HepG2 (cell line): ENCODE data around the gene TATDN3. TPM values are rescaled to one million over a fixed set of nuclear protein-coding genes. Genes with fewer than 3 reads are reported as not detected.

Experiments
- CREB3 ChIP-seq: sonication (generic); formaldehyde crosslinking; IDR thresholded peaks from 2 replicates; pipeline ENCODE4 v1.5.0; 2020; ENCODE audit warnings: missing genetic modification reagents
- MAZ ChIP-seq, 2 experiments: sonication (generic) in 1 of 2; formaldehyde crosslinking in 1 of 2; IDR thresholded peaks; 2 replicates each; pipeline versions ENCODE4 v1.5.0 to v1.6.1; 2012 to 2020; ENCODE audit warnings: low read depth in 2 of 2, mild to moderate bottlenecking in 2 of 2, borderline replicate concordance in 1 of 2, improper control_type of control experiment in 1 of 2, low read length in 1 of 2, missing genetic modification reagents in 1 of 2, moderate library complexity in 1 of 2
- MXD3 ChIP-seq: IDR thresholded peaks from 2 replicates; pipeline ENCODE4 v1.6.1; 2016; ENCODE audit warnings: mild to moderate bottlenecking, missing biosample characterization, missing genetic modification reagents
- NFAT5 ChIP-seq: sonication (generic); formaldehyde crosslinking; IDR thresholded peaks from 2 replicates; pipeline ENCODE4 v1.4.0; 2020; ENCODE audit warnings: missing genetic modification reagents
- NFIB ChIP-seq: sonication (generic); formaldehyde crosslinking; IDR thresholded peaks from 2 replicates; pipeline ENCODE4 v1.9.0; 2021; ENCODE audit warnings: missing genetic modification reagents, mild to moderate bottlenecking, borderline replicate concordance
- PAWR ChIP-seq: sonication (generic); formaldehyde crosslinking; IDR thresholded peaks from 2 replicates; pipeline ENCODE4 v1.4.0; 2020; ENCODE audit warnings: missing genetic modification reagents, mild to moderate bottlenecking, borderline replicate concordance
- POGK ChIP-seq: sonication (generic); formaldehyde crosslinking; conservative IDR thresholded peaks from 2 replicates; pipeline ENCODE4 v1.8.0; 2022; ENCODE audit warnings: mild to moderate bottlenecking, moderate library complexity, missing genetic modification reagents
- POLR2A ChIP-seq, 2 experiments: IDR thresholded peaks; 2 replicates each; pipeline ENCODE4 v1.6.1; 2011; ENCODE audit warnings: low read depth in 2 of 2, low read length in 2 of 2, mild to moderate bottlenecking in 1 of 2, moderate library complexity in 1 of 2; ENCODE audit not compliant: insufficient read depth in 1 of 2
- SP5 ChIP-seq: IDR thresholded peaks from 2 replicates; pipeline ENCODE4 v1.6.1; 2016; ENCODE audit warnings: low read depth, borderline replicate concordance
- ZBTB44 ChIP-seq: sonication (generic); formaldehyde crosslinking; IDR thresholded peaks from 2 replicates; pipeline ENCODE4 v1.4.0; 2020; ENCODE audit warnings: missing genetic modification reagents
- ZNF10 ChIP-seq: sonication (generic); formaldehyde crosslinking; IDR thresholded peaks from 2 replicates; pipeline ENCODE4 v1.4.0; 2020; ENCODE audit warnings: mild to moderate bottlenecking, low read depth, missing genetic modification reagents, borderline replicate concordance
- ZNF282 ChIP-seq: fragments of 450-650 bp; IDR thresholded peaks from 2 replicates; pipeline ENCODE4 v1.6.1; 2018; ENCODE audit not compliant: partially characterized antibody
- ZNF619 ChIP-seq: sonication (generic); formaldehyde crosslinking; IDR thresholded peaks from 2 replicates; pipeline ENCODE4 v1.4.0; 2020; ENCODE audit warnings: mild to moderate bottlenecking, missing genetic modification reagents
- ZNF704 ChIP-seq: sonication (generic); formaldehyde crosslinking; IDR thresholded peaks from 2 replicates; pipeline ENCODE4 v1.8.1; 2023; ENCODE audit warnings: mild to moderate bottlenecking, inconsistent platforms, moderate library complexity, missing genetic modification reagents, borderline replicate concordance
- polyA plus RNA-seq, 8 experiments: library from polyadenylated mRNA; depleted of rRNA in 3 of 8; stranded (reverse) in 7 of 8; unstranded in 1 of 8; fragments of >200 nt; fragmentation: Illumina TruSeq in 4 of 8; extraction: Trizol in 4 of 8; gene quantifications; 2 replicates each; pipeline versions ENCODE4 v1.2.1 to v1.2.3, GENCODE V29; 2011 to 2016; ENCODE audit warnings: low read depth in 4 of 8, missing spikeins in 1 of 8, mixed read lengths in 1 of 8; ENCODE audit not compliant: insufficient read depth in 1 of 8
- total RNA-seq, 5 experiments: library from RNA; depleted of rRNA; stranded (reverse); fragments of >200 nt; fragmentation: Illumina TruSeq; extraction: Trizol; gene quantifications; 2 replicates each; pipeline ENCODE4 v1.2.3, GENCODE V29; 2016; ENCODE audit warnings: low read depth in 1 of 5

The TATDN3 gene
- total and polyA plus RNA-seq, 2 of the 13 experiments (the other 11 are each of a cell fraction or from before 2014, with no cell fraction given), result 7.3 to 8.6 TPM

GRCh38 chr1:212816567-212817278 lies 25.0 kb downstream of the TATDN3 start (continued):
- TF ChIP-seq ZNF704 (no peak), MAZ (IDR thresholded peaks at IDR 0.05; ENCODE audit: borderline replicate concordance, low read depth, low read length) (no peak), MAZ (CRISPR knock-in tag; IDR thresholded peaks at IDR 0.05; ENCODE audit: low read depth) (no peak), NFIB (no peak), POLR2A (IDR thresholded peaks at IDR 0.05; ENCODE audit: insufficient read depth in 1 of 2, low read depth in 2 of 2, low read length in 2 of 2) (no peak), NFAT5 (CRISPR knock-in tag) (no peak), SP5 (CRISPR knock-in tag) (peak; percentile 49; the same call in 1 of the 2 replicates), CREB3 (CRISPR knock-in tag) (no peak), POGK (CRISPR knock-in tag) (no peak), ZNF282 (no peak), PAWR (CRISPR knock-in tag) (no peak), ZNF10 (CRISPR knock-in tag) (no peak), ZNF619 (CRISPR knock-in tag) (no peak), MXD3 (CRISPR knock-in tag) (no peak), ZBTB44 (CRISPR knock-in tag) (no peak)
